LNCaP clone FGC (cell line): ENCODE results near the gene CCSER1.

Experiments
- DNase-seq: peaks from one replicate; pipeline ENCODE4 v3.0.0-alpha.2; 2011; ENCODE audit warnings: low read depth
- H3K4me3 ChIP-seq: 2 replicates; pipeline ENCODE4 v1.5.1; 2011; ENCODE audit warnings: mild to moderate bottlenecking, low read depth, low read length, control low read depth
- TF ChIP-seq, protein P1 (sequence below): IDR thresholded peaks from 2 replicates; pipeline ENCODE4 v1.5.1; 2012; ENCODE audit warnings: mild to moderate bottlenecking; ENCODE audit not compliant: control insufficient read depth, insufficient read depth; ENCODE audit errors: extremely low read depth

CCSER1 gene

DNA sequence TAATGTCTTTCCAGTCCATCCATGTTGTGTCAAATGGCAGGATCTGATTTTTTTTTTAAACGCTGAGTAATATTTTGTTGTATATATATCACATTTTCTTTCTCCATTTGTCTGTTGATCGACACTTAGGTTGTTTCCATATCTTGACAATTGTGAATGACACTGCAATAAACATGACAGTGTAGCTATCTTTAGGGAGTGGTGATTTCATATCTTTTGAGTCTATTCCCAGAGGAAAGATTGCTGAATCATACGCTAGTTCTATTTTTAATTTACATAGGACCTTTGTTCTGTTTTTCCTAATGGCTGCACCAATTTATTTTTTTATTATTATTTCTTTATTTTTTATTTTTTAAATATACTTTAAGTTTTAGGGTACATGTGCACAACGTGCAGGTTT is 470.7 kb downstream of the CCSER1 start:
- DNase-seq = no peak
- TF ChIP-seq, protein P1, sequence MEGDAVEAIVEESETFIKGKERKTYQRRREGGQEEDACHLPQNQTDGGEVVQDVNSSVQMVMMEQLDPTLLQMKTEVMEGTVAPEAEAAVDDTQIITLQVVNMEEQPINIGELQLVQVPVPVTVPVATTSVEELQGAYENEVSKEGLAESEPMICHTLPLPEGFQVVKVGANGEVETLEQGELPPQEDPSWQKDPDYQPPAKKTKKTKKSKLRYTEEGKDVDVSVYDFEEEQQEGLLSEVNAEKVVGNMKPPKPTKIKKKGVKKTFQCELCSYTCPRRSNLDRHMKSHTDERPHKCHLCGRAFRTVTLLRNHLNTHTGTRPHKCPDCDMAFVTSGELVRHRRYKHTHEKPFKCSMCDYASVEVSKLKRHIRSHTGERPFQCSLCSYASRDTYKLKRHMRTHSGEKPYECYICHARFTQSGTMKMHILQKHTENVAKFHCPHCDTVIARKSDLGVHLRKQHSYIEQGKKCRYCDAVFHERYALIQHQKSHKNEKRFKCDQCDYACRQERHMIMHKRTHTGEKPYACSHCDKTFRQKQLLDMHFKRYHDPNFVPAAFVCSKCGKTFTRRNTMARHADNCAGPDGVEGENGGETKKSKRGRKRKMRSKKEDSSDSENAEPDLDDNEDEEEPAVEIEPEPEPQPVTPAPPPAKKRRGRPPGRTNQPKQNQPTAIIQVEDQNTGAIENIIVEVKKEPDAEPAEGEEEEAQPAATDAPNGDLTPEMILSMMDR = no peak

DNA sequence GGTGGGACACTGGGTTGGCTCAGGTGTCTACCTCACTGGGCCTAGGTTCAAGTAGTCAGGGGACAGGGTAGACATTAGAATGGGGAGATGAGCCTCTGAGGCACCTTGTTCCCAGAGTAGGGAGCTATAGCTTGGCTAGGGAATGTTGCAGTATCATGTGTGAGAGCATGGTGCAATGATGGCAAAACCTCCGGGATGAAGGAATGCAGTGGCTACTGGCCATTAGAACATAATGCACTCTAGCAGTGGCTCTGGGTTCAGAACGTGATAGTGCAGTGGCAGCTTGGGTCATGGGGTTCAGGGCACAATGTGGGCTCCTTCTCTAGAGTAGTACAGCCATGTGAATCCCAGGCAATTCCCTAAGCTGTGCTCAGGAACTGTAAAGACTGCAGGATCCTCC is 471.5 kb downstream of the CCSER1 start:
- DNase-seq = no peak
- TF ChIP-seq, protein P1 = no peak
- no peak overlapping the region for H3K4me3 ChIP-seq

More for the DNA sequence above, 470.7 kb downstream of the CCSER1 start:
- H3K4me3 ChIP-seq = no peak overlapping the region

DNA sequence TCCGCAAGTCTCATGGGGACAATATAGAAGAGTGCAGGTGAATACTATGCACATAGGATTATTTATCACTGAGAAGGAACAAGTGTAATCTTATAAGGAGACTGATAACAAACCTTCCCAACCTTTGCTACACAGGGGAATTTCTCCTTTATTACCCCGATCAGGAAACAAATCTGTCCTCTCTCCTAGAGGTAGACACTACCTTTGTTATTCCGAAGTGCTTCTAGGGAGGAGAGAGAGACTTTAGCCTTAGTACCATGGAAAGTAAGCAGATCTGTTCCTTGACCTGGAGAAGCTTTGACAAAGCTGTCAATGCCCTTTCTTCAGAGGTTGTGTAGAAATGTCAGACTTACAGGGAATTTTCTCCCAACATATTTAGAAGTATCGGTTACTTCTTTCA is 475.5 kb downstream of the CCSER1 start:
- H3K4me3 ChIP-seq = no peak overlapping the region
- no peak for DNase-seq
- TF ChIP-seq, protein P1 = no peak

DNA sequence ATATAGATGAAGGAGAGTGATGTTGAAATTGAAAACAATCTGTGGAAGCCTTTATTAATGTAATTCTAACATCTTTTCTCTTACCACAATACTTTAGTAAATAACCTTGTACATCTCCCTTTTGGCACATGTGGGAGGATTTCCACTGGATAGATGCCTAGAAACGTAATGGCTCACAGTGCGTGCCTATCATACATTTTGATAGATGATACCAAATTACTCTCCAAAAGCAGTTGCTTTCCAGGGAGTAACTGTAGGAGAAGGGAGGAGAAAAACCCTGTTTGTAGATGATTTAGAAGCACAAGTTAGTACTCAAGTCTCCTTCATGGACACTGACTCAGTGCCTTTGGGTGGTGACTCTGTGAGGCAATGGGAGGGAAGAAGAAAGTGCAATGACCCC is 476.3 kb downstream of the CCSER1 start:
- TF ChIP-seq, protein P1 = no peak
- H3K4me3 ChIP-seq = no peak overlapping the region
- DNase-seq = peak; percentile 40

DNA sequence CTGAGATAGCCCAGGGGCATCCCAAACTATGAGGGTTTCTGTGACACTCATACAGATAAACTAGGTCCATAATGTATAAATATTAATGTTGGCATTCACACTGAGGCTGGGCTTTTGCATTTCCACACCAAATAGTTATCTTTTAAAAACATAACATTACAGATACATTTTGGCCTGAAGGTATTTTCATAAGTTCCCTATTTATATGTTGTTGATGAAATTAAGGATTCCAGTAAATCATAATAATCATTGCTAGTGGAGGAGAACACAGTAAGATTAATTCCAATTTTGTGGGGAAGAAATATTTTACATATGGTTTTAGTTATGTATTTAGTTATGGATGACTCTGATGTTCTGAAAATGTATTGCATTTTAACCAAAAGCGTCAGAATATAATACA is 479.6 kb downstream of the CCSER1 start:
- DNase-seq = no peak
- H3K4me3 ChIP-seq = no peak overlapping the region
- TF ChIP-seq, protein P1 = no peak

DNA sequence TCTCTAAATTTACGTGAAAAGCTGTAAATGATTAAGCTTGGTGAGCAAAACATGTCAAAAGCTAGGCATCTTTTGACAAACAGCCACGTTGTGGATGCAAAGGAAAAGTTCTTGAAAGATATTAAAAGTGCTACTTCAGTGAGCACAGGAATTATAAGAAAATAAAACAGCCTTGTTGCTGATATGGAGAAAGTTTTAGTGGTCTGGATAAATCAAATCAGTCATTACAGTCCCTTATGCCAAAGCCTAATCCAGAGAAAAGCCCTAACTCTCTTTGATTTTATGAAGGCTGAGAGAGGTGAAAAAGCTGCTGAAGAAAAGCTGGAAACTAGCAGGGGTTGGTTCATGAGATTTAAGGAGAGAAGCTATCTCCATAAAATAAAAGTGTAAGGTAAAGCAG is 487.2 kb downstream of the CCSER1 start:
- no peak overlapping the region for H3K4me3 ChIP-seq
- DNase-seq = no peak
- TF ChIP-seq, protein P1 = no peak

DNA sequence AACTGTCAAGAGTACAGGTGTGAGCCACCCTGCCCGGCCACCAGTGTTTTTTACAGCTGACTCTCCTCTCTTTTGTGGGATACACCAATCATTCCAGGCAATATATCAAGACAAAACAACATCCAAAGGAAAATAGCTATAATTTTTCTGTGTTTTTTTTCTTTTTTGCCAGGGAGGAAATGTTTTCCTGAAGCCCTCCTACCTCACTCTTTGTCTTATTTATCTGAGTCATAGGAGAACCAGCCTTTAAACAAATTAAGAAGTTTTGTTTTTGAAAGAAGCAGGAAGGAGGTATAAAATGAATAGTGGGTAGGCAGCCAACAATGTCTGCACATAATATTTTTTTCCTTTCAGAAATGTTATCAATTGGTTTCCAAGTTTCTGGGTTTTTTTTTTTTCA is 493.9 kb downstream of the CCSER1 start:
- DNase-seq = no peak
- TF ChIP-seq, protein P1 = no peak
- H3K4me3 ChIP-seq = no peak overlapping the region
